ENCODE data around the gene LMX1B. TPM values are rescaled to one million over a fixed set of nuclear protein-coding genes. Genes with fewer than 3 reads are reported as not detected.

LMX1B gene
- total RNA-seq, 1 experiment from 2014 or later = 0.55 TPM

GRCh38 chr9:126621061-126621918 is 7.6 kb downstream of the LMX1B start:
- Histone ChIP-seq H3K4me3 (ENCODE audit: low read length) (no peak overlapping the region), H3K27me3 (ENCODE audit: low read length) (peaks cover 26% of the 10 kb centered on the region), H3K9ac (ENCODE audit: low read length) (no peak overlapping the region), H3F3A (ENCODE audit: low read length, unreplicated experiment) (no peaks in the 10 kb centered on the region), H3K36me3 (ENCODE audit: low read depth, low read length) (no peaks in the 10 kb centered on the region), H2AFZ (ENCODE audit: low read length) (no peak overlapping the region), H3K27ac (ENCODE audit: low read length) (no peak overlapping the region), H3K9me3 (ENCODE audit: low read length) (no peaks in the 10 kb centered on the region), H3K4me1 (ENCODE audit: insufficient read depth, low read length) (no peaks in the 10 kb centered on the region), H4K20me1 (ENCODE audit: low read length) (no peaks in the 10 kb centered on the region), H3K79me2 (ENCODE audit: low read length) (no peaks in the 10 kb centered on the region), H3K9me2 (replicated peaks; ENCODE audit: low read length) (no peaks in the 10 kb centered on the region), H3K4me2 (ENCODE audit: low read length) (no peak overlapping the region)
- no TSS peak for BruUV-seq (replicated peaks)
- intact Hi-C loops (cut with micrococcal nuclease) = no loop called here
- ATAC-seq (no peak), DNase-seq (no peak)
- ChIA-PET CTCF (no interaction called here), POLR2A (ENCODE audit: unreplicated experiment) (no interaction called here)
- TF ChIP-seq CTCF (conservative IDR thresholded peaks at IDR 0.05; ENCODE audit: low read depth, low read length) (no peak), EZH2phosphoT487 (IDR thresholded peaks at IDR 0.05; ENCODE audit: borderline replicate concordance, low read length) (no peak), EZH2 (IDR thresholded peaks at IDR 0.05; ENCODE audit: low read length, unreplicated experiment) (no peak)

DNA sequence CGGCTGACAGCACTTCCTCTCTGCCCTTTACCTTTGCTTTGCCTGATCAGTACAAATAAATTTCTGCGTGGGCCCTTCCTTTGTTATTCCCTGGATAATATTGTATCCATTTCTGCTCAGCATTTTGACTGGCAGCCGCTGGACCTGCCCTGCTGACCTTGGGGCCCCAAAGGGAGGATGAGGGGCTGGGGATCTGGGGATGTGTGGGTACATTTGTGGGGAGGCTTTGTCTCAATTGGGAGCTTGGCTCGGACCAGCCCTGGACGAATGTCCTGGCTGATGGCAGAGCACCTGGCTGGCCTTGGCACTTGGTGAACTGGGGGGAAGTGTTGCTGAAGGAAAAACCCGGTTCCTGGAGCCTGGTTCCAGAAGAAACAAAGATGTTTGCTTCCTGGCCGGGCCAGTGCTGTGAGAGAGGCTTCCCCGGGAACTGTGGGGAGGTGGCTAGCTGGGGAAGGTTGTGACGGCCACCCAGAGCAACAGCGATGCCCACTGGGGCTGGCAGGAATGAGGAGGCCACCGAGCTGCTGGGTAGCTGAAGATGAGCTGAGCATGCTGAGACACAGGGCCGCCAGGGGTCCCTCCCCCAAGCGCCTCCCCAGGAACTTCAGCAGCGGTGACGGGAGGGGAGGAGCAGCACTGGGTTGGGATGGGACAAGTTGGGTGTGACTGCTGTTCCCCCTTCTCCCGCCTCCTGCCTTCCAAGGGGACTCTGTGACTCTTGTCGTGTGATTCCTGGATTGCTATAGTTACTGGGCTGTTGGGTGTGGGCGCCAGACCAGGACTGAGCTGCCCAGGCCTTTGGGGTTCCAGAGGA is 8.4 kb downstream of the LMX1B start:
- Histone ChIP-seq H3K4me2 (ENCODE audit: low read length) (no peak overlapping the region), H2AFZ (ENCODE audit: low read length) (no peak overlapping the region), H3K4me1 (ENCODE audit: insufficient read depth, low read length) (no peaks in the 10 kb centered on the region), H3K27ac (ENCODE audit: low read length) (no peak overlapping the region), H3K9ac (ENCODE audit: low read length) (no peak overlapping the region), H3K79me2 (ENCODE audit: low read length) (no peaks in the 10 kb centered on the region), H3K9me3 (ENCODE audit: low read length) (no peaks in the 10 kb centered on the region), H3K36me3 (ENCODE audit: low read depth, low read length) (no peaks in the 10 kb centered on the region), H3K27me3 (ENCODE audit: low read length) (peaks cover 28% of the 10 kb centered on the region), H3K9me2 (replicated peaks; ENCODE audit: low read length) (no peaks in the 10 kb centered on the region), H3K4me3 (ENCODE audit: low read length) (no peak overlapping the region), H4K20me1 (ENCODE audit: low read length) (no peaks in the 10 kb centered on the region), H3F3A (ENCODE audit: low read length, unreplicated experiment) (no peaks in the 10 kb centered on the region)
- POLR2A ChIA-PET (ENCODE audit: unreplicated experiment) = interaction anchor here (0.7 kb wide), 1 partner anchor 132 kb away, joined by 5 read pairs; no protein-coding TSS in a partner anchor
- no TSS peak for BruUV-seq (replicated peaks)
- intact Hi-C loops (cut with micrococcal nuclease) = no loop called here
- CTCF ChIA-PET = no interaction called here
- TF ChIP-seq CTCF (conservative IDR thresholded peaks at IDR 0.05; ENCODE audit: low read depth, low read length) = no peak
- no peak for TF ChIP-seq EZH2 (IDR thresholded peaks at IDR 0.05; ENCODE audit: low read length, unreplicated experiment)
- TF ChIP-seq EZH2phosphoT487 (IDR thresholded peaks at IDR 0.05; ENCODE audit: borderline replicate concordance, low read length) = no peak
- ATAC-seq = no peak
- no peak for DNase-seq
